ENCODE data around the gene EHBP1. TPM values are rescaled to one million over a fixed set of nuclear protein-coding genes. Genes with fewer than 3 reads are reported as not detected.

Gene EHBP1
- total and polyA plus RNA-seq, 2 experiments from 2014 or later = 11.7 to 30.8 TPM

- no peaks in the 10 kb centered on the region for H3K36me3 ChIP-seq
- DNase-seq (ENCODE audit: low read depth in 1 of 2, low spot score in 1 of 2) = no peak
Observed at GRCh38 chr2:63038034-63038433, 332.5 kb downstream of the EHBP1 start.

GRCh38 chr2:63040586-63040985, 335.1 kb downstream of the EHBP1 start:
- Histone ChIP-seq H3K27ac (no peak overlapping the region), H3K36me3 (no peaks in the 10 kb centered on the region), H3K9me3 (ENCODE audit: low read depth) (no peaks in the 10 kb centered on the region), H3K27me3 (peaks cover 28% of the 10 kb centered on the region), H3K4me1 (ENCODE audit: low read depth) (no peaks in the 10 kb centered on the region), H3K4me3 (no peak overlapping the region)
- no peak for DNase-seq (ENCODE audit: low read depth in 1 of 2, low spot score in 1 of 2)
- TF ChIP-seq CTCF (IDR thresholded peaks at IDR 0.05; ENCODE audit: low read depth, low read length) = no peak

More at GRCh38 chr2:63038034-63038433, 332.5 kb downstream of the EHBP1 start:
- peaks cover 3% of the 10 kb centered on the region for H3K27me3 ChIP-seq
- TF ChIP-seq CTCF (IDR thresholded peaks at IDR 0.05; ENCODE audit: low read depth, low read length) = no peak
- no peaks in the 10 kb centered on the region for H3K4me1 ChIP-seq (ENCODE audit: low read depth)
- H3K4me3 ChIP-seq = no peak overlapping the region
- no peaks in the 10 kb centered on the region for H3K9me3 ChIP-seq (ENCODE audit: low read depth)
- no peak overlapping the region for H3K27ac ChIP-seq

GRCh38 chr2:63041592-63041991, 336.1 kb downstream of the EHBP1 start:
- Histone ChIP-seq H3K9me3 (ENCODE audit: low read depth) (no peaks in the 10 kb centered on the region), H3K27me3 (peaks cover 38% of the 10 kb centered on the region), H3K27ac (no peak overlapping the region), H3K4me3 (no peak overlapping the region), H3K4me1 (ENCODE audit: low read depth) (no peaks in the 10 kb centered on the region), H3K36me3 (no peaks in the 10 kb centered on the region)
- DNase-seq (ENCODE audit: low read depth in 1 of 2, low spot score in 1 of 2) = no peak
- no peak for TF ChIP-seq CTCF (IDR thresholded peaks at IDR 0.05; ENCODE audit: low read depth, low read length)

- no peaks in the 10 kb centered on the region for H3K36me3 ChIP-seq
- DNase-seq (ENCODE audit: low read depth in 1 of 2, low spot score in 1 of 2) = no peak
- no peaks in the 10 kb centered on the region for H3K9me3 ChIP-seq (ENCODE audit: low read depth)
- peaks cover 69% of the 10 kb centered on the region for H3K27me3 ChIP-seq
- no peak overlapping the region for H3K27ac ChIP-seq
- no peak overlapping the region for H3K4me3 ChIP-seq
- TF ChIP-seq CTCF (IDR thresholded peaks at IDR 0.05; ENCODE audit: low read depth, low read length) = no peak
- no peaks in the 10 kb centered on the region for H3K4me1 ChIP-seq (ENCODE audit: low read depth)
Observed at GRCh38 chr2:63044362-63045327, 339.1 kb downstream of the EHBP1 start.

- peaks cover 88% of the 10 kb centered on the region for H3K27me3 ChIP-seq
Observed at GRCh38 chr2:63046552-63046951, 341.0 kb downstream of the EHBP1 start.

More at GRCh38 chr2:63046552-63046951, 341.0 kb downstream of the EHBP1 start:
- no peak for DNase-seq (ENCODE audit: low read depth in 1 of 2, low spot score in 1 of 2)
- TF ChIP-seq CTCF (IDR thresholded peaks at IDR 0.05; ENCODE audit: low read depth, low read length) = no peak
- H3K36me3 ChIP-seq = no peaks in the 10 kb centered on the region
- H3K4me1 ChIP-seq (ENCODE audit: low read depth) = no peaks in the 10 kb centered on the region
- H3K4me3 ChIP-seq = no peak overlapping the region
- H3K9me3 ChIP-seq (ENCODE audit: low read depth) = no peaks in the 10 kb centered on the region
- H3K27ac ChIP-seq = no peak overlapping the region
